ENCODE results near the gene IDH2. TPM values are rescaled to one million over a fixed set of nuclear protein-coding genes. Genes with fewer than 3 reads are reported as not detected.
"Not testable (repeated sequence)": the region's sequence is repeated elsewhere in the genome, so short reads cannot be mapped to it uniquely, and the experiment has no call there.

The IDH2 gene
- total RNA-seq (100 to 1,000 TPM; 107 to 128 (median 114) TPM), polyA plus RNA-seq (10 to 100 TPM; 53.6 to 55.7 TPM)

- FAIRE-seq (no peak), ATAC-seq (peak; percentile 68 to 84 (median 78)), DNase-seq (peak; percentile 82 to 95 (median 90))
- Histone ChIP-seq H3K9me3 (no peaks in the 10 kb centered on the region), H3K4me3 (peak within 1 kb of the TSS; percentile 81 to 99 (median 95)), H3K36me3 (no peaks in the 10 kb centered on the region), H3K27me3 (no peaks in the 10 kb centered on the region), H3K27ac (peak within 1 kb of the TSS; percentile 95 to 98 (median 98)), H3K4me1 (peaks cover 40 to 61% (median 48%) of the 10 kb centered on the region in 3 donors)
- TF ChIP-seq CTCF (IDR thresholded peaks at IDR 0.05), result no peak
- intact Hi-C loops (cut with DNase I), result no loop called here
- WGBS, 2 donors, result 0 to 1% methylated on average over 76 to 104 of the region's 104 CpGs
These were observed at the start of gene IDH2 for GRCh38 chr15:90101969-90102890. Gene IDH2, minus strand, starts transcription at chr15:90102468. Its CDS starts 78 bp downstream, at chr15:90102390.

GRCh38 chr15:90150551-90150950, 48.3 kb upstream of the IDH2 start:
- peak overlapping the region in 1 of 4 donors; percentile 44 for H3K27ac ChIP-seq
- H3K4me1 ChIP-seq, result peaks cover 14 to 30% (median 22%) of the 10 kb centered on the region in 3 donors

GRCh38 chr15:90149609-90150340, 47.5 kb upstream of the IDH2 start:
- H3K4me1 ChIP-seq, result peaks cover 7 to 25% (median 15%) of the 10 kb centered on the region in 3 donors
- no peaks in the 10 kb centered on the region for H3K36me3 ChIP-seq
- WGBS, 2 donors, result 46 to 58% methylated on average over 14 of the region's 14 CpGs
- TF ChIP-seq CTCF (IDR thresholded peaks at IDR 0.05), result no peak
- ATAC-seq (peak in 1 of 4 donors; percentile 1), DNase-seq (no peak), FAIRE-seq (no peak)
- intact Hi-C loops (cut with DNase I), result no loop called here
- H3K9me3 ChIP-seq, result no peaks in the 10 kb centered on the region
- peak overlapping the region; percentile 16 to 82 (median 62) for H3K27ac ChIP-seq
- H3K27me3 ChIP-seq, result no peaks in the 10 kb centered on the region
- H3K4me3 ChIP-seq, result no peak overlapping the region

More at GRCh38 chr15:90150551-90150950, 48.3 kb upstream of the IDH2 start:
- DNase-seq; FAIRE-seq; H3K9me3 ChIP-seq; intact Hi-C loops (cut with DNase I); H3K4me3 ChIP-seq; H3K36me3 ChIP-seq; ATAC-seq; H3K27me3 ChIP-seq: not testable (repeated sequence)
- WGBS, 2 donors, result 81 to 90% methylated on average over 10 of the region's 10 CpGs

GRCh38 chr15:90146198-90146761, 44.0 kb upstream of the IDH2 start:
- Histone ChIP-seq H3K4me1 (peaks cover 0 to 18% (median 5%) of the 10 kb centered on the region in 3 donors), H3K27ac (peak overlapping the region; percentile 60 to 86 (median 74)), H3K4me3 (peak overlapping the region in 2 of 4 donors; percentile 31 to 43)
- FAIRE-seq; H3K27me3 ChIP-seq; DNase-seq; H3K9me3 ChIP-seq; ATAC-seq; intact Hi-C loops (cut with DNase I); H3K36me3 ChIP-seq: not testable (repeated sequence)
- 41 to 49% methylated on average over 7 of the region's 7 CpGs for WGBS, 2 donors

- no peak for FAIRE-seq
- WGBS, 2 donors, result 47 to 53% methylated on average over 4 of the region's 4 CpGs
- intact Hi-C loops (cut with DNase I), result no loop called here
- peak in 2 of 4 donors; percentile 2 to 6 for ATAC-seq
- Histone ChIP-seq H3K36me3 (no peaks in the 10 kb centered on the region), H3K27me3 (no peaks in the 10 kb centered on the region), H3K9me3 (no peaks in the 10 kb centered on the region), H3K4me1 (peaks cover 0 to 18% (median 5%) of the 10 kb centered on the region in 3 donors), H3K27ac (peak overlapping the region; percentile 60 to 86 (median 74)), H3K4me3 (peak overlapping the region in 2 of 4 donors; percentile 31 to 43)
- no peak for DNase-seq
- no peak for TF ChIP-seq CTCF (IDR thresholded peaks at IDR 0.05)
These were observed 43.5 kb upstream of the IDH2 start for GRCh38 chr15:90145761-90146160.

Measured in pancreas (tissue), 10 donors.